CD4-positive, alpha-beta T cell treated with Interleukin-15 for 4 hours (primary cell): ENCODE data around the gene CDADC1.
"Not testable (repeated sequence)": the region's sequence is repeated elsewhere in the genome, so short reads cannot be mapped to it uniquely, and the experiment has no call there.

ENCODE experiments used
- DNase-seq: peaks from one replicate; pipeline ENCODE4 v3.0.0-alpha.2; 2020; ENCODE audit warnings: low spot score

CDADC1 gene

DNA sequence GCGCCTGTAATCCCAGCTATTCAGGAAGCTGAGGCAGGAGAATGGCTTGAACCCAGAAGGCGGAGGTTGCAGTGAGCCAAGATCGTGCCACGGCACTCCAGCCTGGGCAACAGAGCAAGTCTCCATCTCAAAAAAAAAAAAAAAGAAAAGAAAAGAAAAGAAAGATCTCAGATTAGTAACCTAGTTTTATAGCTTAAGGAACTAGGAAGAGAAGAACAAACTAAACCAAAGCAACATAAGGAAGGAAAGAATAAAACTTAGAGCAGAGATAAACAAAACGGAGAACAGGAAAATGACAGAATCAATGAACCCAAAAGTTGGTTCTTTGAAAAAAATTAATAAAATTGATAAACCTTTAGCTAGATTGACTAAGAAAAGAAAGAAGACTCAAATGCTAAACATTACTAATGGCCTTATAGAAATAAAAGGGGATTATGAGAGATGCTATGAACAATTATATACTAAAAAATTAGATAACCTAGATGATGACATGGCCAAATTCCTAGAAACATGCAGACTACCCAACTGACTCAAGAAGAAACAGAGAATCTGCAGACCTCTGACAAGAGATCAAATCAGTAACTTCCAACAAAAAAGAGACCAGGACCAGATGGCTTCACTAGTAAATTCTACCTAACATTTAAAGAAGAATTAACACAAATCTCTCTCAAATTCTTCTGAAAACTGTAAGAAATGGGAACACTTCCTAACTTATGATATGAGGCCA is 68.2 kb downstream of the CDADC1 start:
- no peak for DNase-seq

DNA sequence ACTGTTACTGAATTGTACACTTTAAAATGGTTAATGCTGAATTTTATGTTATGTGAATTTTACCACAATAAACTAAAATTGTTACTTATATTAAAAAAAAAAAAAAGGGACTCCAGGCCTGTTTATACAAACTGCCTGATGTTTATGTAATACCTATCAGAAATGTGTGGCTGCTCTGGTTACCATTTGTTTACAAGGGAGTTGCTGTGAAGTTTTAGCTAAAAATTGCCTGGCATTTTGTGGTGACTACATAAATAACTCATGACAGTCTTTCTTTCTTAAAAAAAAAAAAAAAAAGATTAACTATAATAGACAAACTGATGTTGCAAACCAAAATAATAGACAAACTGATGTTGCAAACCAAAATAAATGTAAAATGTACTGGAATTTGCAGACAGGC is 71.8 kb downstream of the CDADC1 start:
- DNase-seq = no peak

DNA sequence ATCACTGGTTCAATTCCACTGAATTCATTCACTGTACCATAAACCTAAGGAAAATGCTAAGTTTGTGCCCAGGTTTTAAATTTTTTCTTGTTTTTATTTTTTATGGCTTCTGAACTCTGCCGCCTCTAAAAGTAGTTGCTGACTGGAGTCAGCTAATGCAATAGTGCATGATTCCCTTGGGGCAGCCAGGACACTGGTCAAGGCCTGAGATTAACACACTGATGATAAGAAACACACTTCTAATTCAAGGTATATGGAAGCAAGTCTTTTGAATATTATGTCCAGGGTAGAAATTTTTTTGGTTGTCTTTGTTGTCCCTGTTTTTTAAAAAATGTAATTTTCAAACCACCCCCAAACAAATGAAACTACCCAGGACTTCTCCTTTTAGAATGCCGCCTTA is 72.2 kb downstream of the CDADC1 start:
- DNase-seq = no peak

DNA sequence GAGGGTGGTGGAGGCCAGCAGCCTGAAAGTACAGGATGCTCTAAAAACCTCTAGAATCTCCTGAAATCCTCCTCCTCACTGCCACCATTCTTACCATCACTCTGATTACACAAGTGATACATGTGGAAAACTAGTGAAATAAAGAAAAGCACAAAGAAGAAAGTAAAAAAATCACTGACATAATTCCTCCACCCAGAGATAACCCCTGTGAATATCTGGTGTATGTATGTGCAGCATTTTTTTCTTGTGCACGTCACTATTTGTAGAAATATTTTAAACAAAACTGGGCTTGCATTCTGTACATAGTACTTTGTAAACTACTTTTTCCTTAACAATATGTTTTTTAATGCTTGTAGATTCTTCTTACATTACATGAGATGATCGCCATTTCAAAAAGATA is 73.2 kb downstream of the CDADC1 start:
- no peak for DNase-seq

DNA sequence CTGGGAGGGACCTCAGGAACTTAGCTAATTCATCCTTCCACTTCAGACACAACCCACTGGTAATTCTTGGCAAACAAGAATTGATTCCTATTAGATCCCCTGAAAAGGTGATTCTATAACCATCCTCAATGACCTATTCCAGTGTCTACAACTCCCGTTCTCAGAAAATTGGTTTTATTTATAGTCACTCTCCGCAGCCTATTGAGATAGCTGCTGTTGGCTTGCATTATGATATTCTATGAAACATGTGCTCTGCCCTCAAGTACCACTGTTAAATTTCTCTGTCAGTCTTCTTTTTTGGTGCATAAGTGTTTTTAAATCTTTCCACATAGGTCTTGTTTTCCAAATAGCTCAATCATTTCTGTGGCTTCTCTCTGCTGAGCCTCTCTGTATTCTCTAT is 75.0 kb downstream of the CDADC1 start:
- DNase-seq = no peak

DNA sequence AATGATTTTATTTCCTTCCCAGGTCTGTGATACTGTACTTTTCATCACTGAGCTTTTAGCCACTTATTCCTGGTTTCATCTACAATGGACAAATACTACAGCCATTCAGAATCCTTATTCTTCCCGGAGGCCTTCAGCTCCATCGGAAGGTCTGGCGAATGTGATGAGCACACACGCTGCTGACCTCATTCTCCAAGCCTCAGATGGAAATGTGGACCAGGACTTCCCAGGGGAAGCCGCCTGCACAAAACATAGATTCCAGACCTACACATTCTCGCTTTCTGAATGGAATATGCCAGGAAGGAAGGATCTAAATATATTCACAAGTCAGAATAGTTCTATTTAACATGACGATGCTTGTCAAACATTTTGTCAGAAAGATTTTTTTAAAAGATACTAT is 75.6 kb downstream of the CDADC1 start:
- DNase-seq = no peak

DNA sequence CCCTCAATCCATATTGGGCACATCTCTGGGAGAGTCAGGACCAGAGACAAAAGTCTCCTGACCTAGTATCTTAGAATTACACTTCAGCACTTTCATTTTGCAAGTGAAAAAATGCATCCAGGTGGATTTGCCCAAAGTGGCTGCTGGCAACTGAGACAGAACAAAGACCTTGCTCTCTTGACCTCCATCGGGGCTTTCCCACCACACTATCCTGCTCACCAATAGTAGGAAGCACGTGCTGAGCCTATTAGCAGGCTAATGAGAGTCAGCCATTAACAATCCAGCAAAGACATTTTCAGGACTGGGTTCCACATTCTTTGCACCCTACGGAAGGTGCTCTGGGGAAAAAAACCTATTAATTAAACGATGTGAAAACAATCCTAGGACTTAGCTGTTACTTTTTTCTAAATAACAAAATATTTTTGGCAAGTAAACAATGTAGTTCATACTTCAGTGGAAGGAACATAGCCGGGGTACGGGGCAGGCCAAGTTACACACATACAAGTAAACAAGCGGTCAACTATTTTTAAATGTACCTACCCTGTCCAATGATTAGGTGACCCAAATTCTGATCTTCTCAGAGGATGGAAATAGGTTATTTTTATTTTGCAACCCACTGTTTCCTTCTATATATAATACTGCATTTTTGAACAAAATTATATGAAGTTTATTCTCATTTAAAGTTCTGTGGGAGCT is 78.6 kb downstream of the CDADC1 start:
- no peak for DNase-seq

DNA sequence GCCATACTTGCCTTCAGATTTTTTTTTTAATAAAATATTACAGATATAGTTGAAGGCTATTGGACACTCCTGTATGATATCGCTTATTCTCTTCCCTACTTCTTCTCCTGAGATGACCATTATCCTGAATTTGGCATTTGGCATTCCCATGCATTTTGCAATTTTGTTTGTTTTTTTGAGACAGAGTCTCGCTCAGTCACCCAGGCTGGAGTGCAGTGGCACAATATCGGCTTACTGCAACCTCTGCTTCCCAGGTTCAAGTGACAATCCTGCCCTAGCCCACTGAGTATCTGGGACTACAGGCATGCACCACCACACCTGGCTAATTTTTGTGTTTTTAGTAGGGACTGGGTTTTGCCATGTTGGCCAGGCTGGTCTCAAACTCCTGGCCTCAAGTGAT is 79.4 kb downstream of the CDADC1 start:
- DNase-seq = not testable (repeated sequence)

DNA sequence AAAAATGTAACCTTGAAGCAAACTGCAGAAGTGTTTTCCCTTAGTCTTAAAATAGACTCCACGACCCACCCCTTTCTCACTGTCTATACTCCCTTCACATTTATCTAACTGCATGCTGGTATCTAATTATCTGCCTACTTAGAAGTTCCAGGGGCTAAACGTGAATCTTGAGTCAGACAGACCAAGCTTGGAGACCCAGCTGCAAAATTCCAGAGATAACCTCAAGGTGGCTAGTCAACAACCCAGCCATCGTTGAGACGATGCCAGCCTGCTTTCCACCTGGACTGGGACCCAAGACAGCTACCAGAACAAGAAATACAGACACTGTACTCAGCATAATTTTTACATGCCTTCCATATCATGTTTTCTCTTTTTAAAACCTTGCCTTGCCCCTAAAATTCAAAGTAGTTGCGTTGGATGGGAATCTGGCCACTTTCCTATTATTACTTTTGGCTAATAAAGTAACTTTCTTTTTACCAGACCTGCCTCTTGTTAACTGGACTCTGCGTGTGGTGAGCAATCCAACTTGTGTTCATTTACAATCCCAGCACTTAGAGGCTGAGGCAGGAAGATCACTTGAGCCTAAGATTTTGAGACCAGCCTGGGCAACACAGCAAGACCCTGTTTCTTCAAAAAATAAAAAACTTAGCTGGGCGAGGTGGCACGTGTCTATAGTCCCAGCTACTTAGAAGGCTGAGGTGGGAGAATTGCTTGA is 82.3 kb downstream of the CDADC1 start:
- DNase-seq = no peak

DNA sequence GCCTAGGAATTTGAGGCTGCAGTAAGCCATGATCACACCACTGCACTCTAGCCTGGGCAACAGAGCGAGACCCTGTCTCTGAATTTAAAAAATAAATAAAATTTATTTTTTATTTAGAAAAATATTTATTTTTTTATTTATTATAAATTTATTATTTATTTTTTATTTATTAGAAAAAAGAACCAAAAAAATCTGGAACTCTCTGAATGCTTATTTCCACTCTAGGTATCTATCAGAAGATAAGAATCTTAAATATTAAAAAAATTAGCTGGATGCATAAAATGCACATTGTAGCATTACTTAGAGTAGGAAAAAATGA is 82.8 kb downstream of the CDADC1 start:
- DNase-seq = no peak

DNA sequence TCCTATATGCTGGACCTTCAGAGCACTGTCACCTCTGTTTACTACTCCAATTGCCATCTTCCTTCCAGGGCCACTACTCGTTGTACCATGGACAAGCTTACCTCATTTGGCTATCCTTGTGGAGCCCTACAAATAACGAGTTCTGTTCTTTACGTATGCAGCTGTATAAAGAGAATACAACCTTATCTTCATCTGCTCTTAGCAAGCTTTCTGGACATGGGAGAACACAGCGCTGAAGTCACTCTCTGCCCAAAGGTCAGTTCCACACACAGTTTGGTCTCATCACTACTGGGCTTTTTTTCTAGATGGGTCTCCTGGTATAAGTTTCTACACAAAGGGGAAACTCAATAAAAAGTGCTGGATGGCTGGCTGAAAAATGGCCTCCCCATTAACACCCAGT is 88.9 kb downstream of the CDADC1 start:
- no peak for DNase-seq

DNA sequence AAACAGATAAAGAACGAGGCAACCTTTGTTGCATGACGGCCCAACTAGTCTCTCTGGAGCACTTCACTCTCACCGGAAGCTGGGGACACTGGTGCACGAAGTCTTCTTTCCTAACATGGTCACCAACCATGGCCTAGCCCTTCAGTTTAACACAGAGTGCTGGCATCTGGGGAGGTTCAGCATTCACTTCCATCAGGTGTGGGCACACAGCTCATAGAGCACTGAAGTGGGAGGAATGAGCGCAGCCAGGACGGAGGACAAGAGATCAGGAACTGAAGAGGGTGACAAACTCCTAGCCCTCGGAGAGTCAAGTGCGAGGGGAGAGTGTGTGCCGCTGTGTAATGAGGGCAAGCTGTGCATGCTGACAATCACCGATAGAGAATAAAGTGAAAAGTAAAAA is 92.4 kb downstream of the CDADC1 start:
- DNase-seq = no peak

DNA sequence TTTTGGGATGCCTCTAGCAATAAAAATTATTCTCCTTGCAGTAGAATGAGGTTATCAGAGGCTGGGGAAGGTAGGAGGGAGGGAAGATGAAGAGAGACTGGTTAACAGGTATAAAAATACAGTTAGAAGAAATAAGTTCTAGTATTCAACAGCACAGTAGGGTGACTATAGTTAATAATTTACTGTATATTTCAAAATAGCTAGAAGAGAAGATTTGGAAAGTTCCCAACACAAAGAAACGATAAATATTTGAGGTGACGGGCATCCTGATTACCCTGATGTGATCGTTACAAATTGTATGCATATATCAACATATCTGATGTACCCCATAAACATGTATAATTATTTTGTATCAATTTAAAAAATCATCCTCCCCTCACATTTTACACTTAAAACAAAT is 93.8 kb downstream of the CDADC1 start:
- no peak for DNase-seq

DNA sequence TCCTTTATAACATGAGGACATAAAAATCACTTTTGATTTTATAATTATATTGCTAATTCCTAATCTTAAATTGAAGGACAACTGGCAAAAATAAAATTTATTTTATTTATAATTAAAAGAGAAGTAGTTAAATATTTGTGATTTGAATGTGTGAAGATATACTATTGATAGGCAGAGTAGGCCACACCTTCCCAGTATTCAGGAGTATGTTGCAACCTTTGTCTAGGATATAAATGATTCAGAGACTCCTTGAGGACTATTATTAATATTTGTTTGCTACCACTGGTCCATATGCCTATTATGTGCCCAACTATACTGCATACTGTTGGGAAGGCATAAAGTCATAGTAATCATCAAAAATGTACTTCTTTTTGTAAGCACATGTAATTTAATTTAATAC is 94.2 kb downstream of the CDADC1 start:
- DNase-seq = no peak

DNA sequence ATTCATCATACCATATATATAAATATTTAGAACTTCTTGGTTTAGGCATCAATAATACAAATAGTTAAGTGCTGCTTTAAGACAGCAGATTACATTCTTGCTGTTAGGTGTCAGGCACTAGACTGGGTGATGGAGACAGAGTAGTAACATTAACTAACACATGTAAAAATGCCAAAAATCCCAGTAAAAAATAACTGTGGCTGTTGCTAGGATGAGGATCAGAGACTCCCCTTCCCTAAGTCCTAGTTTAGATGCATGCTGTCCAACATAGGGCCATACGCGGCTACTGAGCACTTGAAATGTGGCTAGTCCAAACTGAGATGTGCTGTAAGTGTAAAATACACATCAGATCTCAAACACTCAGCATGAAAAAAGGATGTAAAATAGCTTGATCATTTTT is 94.7 kb downstream of the CDADC1 start:
- no peak for DNase-seq
